Upper lobe of left lung (tissue), 6 donors: ENCODE data around the gene SPARCL1. TPM values are rescaled to one million over a fixed set of nuclear protein-coding genes. Genes with fewer than 3 reads are reported as not detected.

Experiments used
- ATAC-seq, 2 donors: fragments of 200-7000 bp; cut with Tn5 transposase; one replicate each; pipeline ENCODE4 v1.9.1; 2022; ENCODE audit warnings: mild to moderate bottlenecking in 2 of 2, moderate library complexity in 2 of 2; ENCODE audit not compliant: low FRiP score in 2 of 2
- DNase-seq, 2 donors: peaks; one replicate each; pipeline ENCODE4 v3.0.0-alpha.2; 2019 to 2020
- H3K27ac ChIP-seq, 4 donors: fragments of 200-600 bp; sonication (generic); one replicate each; pipeline ENCODE4 v1.5.1; 2016 to 2019
- H3K27me3 ChIP-seq, 4 donors: fragments of 200-600 bp; sonication (generic); one replicate each; pipeline ENCODE4 v1.5.1; 2017 to 2019
- H3K36me3 ChIP-seq, 4 donors: fragments of 200-600 bp; sonication (generic); one replicate each; pipeline ENCODE4 v1.5.1; 2016 to 2019
- H3K4me1 ChIP-seq, 4 donors: fragments of 200-600 bp; sonication (generic); one replicate each; pipeline ENCODE4 v1.5.1; 2018 to 2019
- H3K4me3 ChIP-seq, 4 donors: fragments of 200-600 bp; sonication (generic); one replicate each; pipeline ENCODE4 v1.5.1; 2017 to 2019; ENCODE audit warnings: mild to moderate bottlenecking in 2 of 4, moderate library complexity in 1 of 4
- H3K9me3 ChIP-seq, 4 donors: fragments of 200-600 bp; sonication (generic); one replicate each; pipeline ENCODE4 v1.5.1; 2018 to 2019
- CTCF ChIP-seq, 6 experiments: fragments of 450-650 bp in 4 of 6; fragments of 200-600 bp in 2 of 6; sonication (generic) in 2 of 6; IDR thresholded peaks; one replicate each; pipeline ENCODE4 v1.5.1; 2016 to 2019; ENCODE audit warnings: antibody characterized with exemption in 6 of 6
- EP300 ChIP-seq, 4 donors: sonication (generic); formaldehyde crosslinking; IDR thresholded peaks; one replicate each; pipeline ENCODE4 v1.5.1; 2017; ENCODE audit warnings: antibody characterized with exemption in 4 of 4, control low read depth in 2 of 4
- POLR2A ChIP-seq, 4 donors: fragments of 450-650 bp; IDR thresholded peaks; one replicate each; pipeline ENCODE4 v1.5.1; 2016 to 2017; ENCODE audit warnings: antibody characterized with exemption in 4 of 4, mild to moderate bottlenecking in 2 of 4
- POLR2AphosphoS5 ChIP-seq, 2 donors: sonication (generic); formaldehyde crosslinking; IDR thresholded peaks; one replicate each; pipeline ENCODE4 v1.5.1; 2017; ENCODE audit warnings: antibody characterized with exemption in 2 of 2
- WGBS, 2 donors: methylation state at CpG; one replicate each; pipeline ENCODE4 v1.1.5; 2017 to 2018; 5-methylcytosine and 5-hydroxymethylcytosine counted together
- total RNA-seq, 6 donors: library from RNA; depleted of rRNA in 4 of 6; stranded (reverse); fragments of >200 nt in 4 of 6; gene quantifications; one replicate each; pipeline versions ENCODE4 v1.1.0 to v1.2.1, GENCODE V29; 2016 to 2021
- donor health status: DM: no; HTN: no; CAD: no; lungs with moderate emphysema.
- donor health status: DM: no; HTN: yes; CAD: no; lungs with severe emphysema.

The SPARCL1 gene
- total RNA-seq, 6 donors from 2014 or later: 145 to 406 (median 343) TPM

DNA sequence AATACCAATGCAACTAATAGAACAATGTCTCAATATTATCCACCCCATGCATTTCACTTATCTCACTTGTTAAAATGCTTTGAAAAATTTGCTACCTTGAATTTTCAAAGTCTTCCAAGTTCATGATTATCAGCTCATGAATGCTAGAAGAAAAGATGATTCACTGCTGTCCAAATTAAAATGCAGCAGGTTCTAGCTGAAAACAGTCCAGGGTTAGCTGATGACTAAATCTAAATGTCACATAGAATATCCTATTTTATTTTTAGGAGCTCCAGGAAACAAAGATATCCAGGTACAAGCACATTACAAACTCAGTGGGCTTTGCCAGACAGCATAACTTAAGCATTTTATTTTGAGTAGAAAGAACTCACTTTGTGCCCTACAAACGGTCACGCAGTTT lies 38.0 kb upstream of the SPARCL1 start:
- 80 to 81% methylated on average over 2 of the region's 2 CpGs for WGBS, 2 donors

GRCh38 chr4:87566276-87566675 lies 37.1 kb upstream of the SPARCL1 start:
- no peaks in the 10 kb centered on the region for H3K4me1 ChIP-seq
- no peaks in the 10 kb centered on the region for H3K9me3 ChIP-seq
- ATAC-seq: no peak
- H3K27me3 ChIP-seq: no peaks in the 10 kb centered on the region
- WGBS, 2 donors: 51 to 59% methylated on average over 2 of the region's 2 CpGs
- TF ChIP-seq POLR2A (IDR thresholded peaks at IDR 0.05): no peak
- no peak for TF ChIP-seq CTCF (IDR thresholded peaks at IDR 0.05)
- DNase-seq: no peak
- H3K4me3 ChIP-seq: no peak overlapping the region
- no peak overlapping the region for H3K27ac ChIP-seq
- H3K36me3 ChIP-seq: no peaks in the 10 kb centered on the region

More for the DNA sequence above, 38.0 kb upstream of the SPARCL1 start:
- Histone ChIP-seq H3K4me3 (no peak overlapping the region), H3K4me1 (no peaks in the 10 kb centered on the region), H3K36me3 (no peaks in the 10 kb centered on the region), H3K9me3 (no peaks in the 10 kb centered on the region), H3K27me3 (no peaks in the 10 kb centered on the region), H3K27ac (no peak overlapping the region)
- DNase-seq (no peak), ATAC-seq (no peak)
- TF ChIP-seq POLR2AphosphoS5 (IDR thresholded peaks at IDR 0.05) (no peak), EP300 (IDR thresholded peaks at IDR 0.05) (no peak), POLR2A (IDR thresholded peaks at IDR 0.05) (no peak), CTCF (IDR thresholded peaks at IDR 0.05) (no peak)

GRCh38 chr4:87565746-87566145 lies 36.6 kb upstream of the SPARCL1 start:
- no peak for DNase-seq
- Histone ChIP-seq H3K27ac (no peak overlapping the region), H3K4me3 (no peak overlapping the region), H3K4me1 (no peaks in the 10 kb centered on the region), H3K27me3 (no peaks in the 10 kb centered on the region), H3K36me3 (no peaks in the 10 kb centered on the region), H3K9me3 (no peaks in the 10 kb centered on the region)
- 89 to 90% methylated on average over 4 of the region's 4 CpGs for WGBS, 2 donors
- no peak for TF ChIP-seq CTCF (IDR thresholded peaks at IDR 0.05)
- ATAC-seq: no peak

GRCh38 chr4:87560802-87561201 lies 31.6 kb upstream of the SPARCL1 start:
- Histone ChIP-seq H3K27ac (no peak overlapping the region), H3K9me3 (no peaks in the 10 kb centered on the region), H3K36me3 (no peaks in the 10 kb centered on the region), H3K4me3 (no peak overlapping the region), H3K4me1 (no peaks in the 10 kb centered on the region), H3K27me3 (no peaks in the 10 kb centered on the region)
- WGBS, 2 donors: 93 to 95% methylated on average over 2 of the region's 2 CpGs
- TF ChIP-seq POLR2AphosphoS5 (IDR thresholded peaks at IDR 0.05) (no peak), POLR2A (IDR thresholded peaks at IDR 0.05) (no peak), EP300 (IDR thresholded peaks at IDR 0.05) (no peak), CTCF (IDR thresholded peaks at IDR 0.05) (no peak)
- DNase-seq: no peak
- ATAC-seq: no peak

DNA sequence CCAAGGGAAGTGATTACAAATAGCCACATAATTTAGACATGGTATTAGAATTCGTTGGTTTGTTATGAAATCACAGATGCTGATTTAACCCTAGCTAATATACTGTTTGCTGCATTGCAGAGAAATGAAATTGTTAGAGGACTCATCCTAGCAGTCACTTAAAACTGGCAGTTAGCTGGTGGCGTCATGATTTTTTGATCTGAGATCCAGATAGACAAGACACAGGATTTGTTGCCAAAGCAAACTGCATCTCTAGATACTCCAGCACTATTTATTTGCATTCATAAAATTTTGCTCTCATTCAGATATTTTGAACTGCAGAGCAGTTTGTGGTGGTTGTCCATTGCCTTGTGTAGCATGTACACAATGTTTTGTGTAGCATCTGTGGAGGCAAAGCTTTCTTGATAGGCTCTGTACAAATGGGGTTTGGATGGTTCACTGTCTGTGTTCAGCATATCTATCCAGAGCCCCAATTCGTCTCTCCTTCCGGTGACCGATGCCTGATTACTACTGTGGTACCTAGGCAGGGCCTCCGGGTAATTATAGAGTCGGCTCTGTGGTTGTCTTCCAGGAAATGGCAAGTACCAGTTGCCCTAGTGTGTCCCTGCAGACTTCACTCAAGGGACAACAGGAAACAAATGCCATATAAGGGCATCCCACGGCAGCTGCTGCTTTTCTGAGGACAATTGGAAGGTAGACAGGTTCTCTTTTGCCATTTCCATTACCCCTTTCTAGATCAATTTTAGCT lies 30.1 kb upstream of the SPARCL1 start:
- ATAC-seq (no peak), DNase-seq (peak in 1 of 2 donors; percentile 25)
- Histone ChIP-seq H3K4me3 (no peak overlapping the region), H3K27ac (no peak overlapping the region), H3K4me1 (no peaks in the 10 kb centered on the region), H3K9me3 (no peaks in the 10 kb centered on the region), H3K36me3 (no peaks in the 10 kb centered on the region), H3K27me3 (no peaks in the 10 kb centered on the region)
- 44 to 45% methylated on average over 8 of the region's 8 CpGs for WGBS, 2 donors
- no peak for TF ChIP-seq EP300 (IDR thresholded peaks at IDR 0.05)
- TF ChIP-seq POLR2A (IDR thresholded peaks at IDR 0.05): no peak
- no peak for TF ChIP-seq CTCF (IDR thresholded peaks at IDR 0.05)
- TF ChIP-seq POLR2AphosphoS5 (IDR thresholded peaks at IDR 0.05): no peak
